HG03469 (cell line): ENCODE data around the gene CCDC142.
A peak's percentile ranks its signal among the peaks of the same experiment; 100 is the strongest.
"Not testable (repeated sequence)": the region's sequence is repeated elsewhere in the genome, so short reads cannot be mapped to it uniquely, and the experiment has no call there.

Experiments
- ATAC-seq: cut with Tn5 transposase; IDR thresholded peaks from one replicate; pipeline ENCODE4 v1.9.1; 2021; ENCODE audit warnings: mild to moderate bottlenecking, moderate library complexity, moderate number of reproducible peaks; ENCODE audit not compliant: unreplicated experiment

CCDC142 gene

GRCh38 chr2:74472086-74472944 is 10.5 kb downstream of the CCDC142 start, which contains the start of gene MRPL53:
MRPL53 (minus strand) TSS chr2:74472680; CDS start chr2:74472660, 20 bp downstream.
- peak; percentile 63 for ATAC-seq

GRCh38 chr2:74471332-74472065 is 11.3 kb downstream of the CCDC142 start:
- no peak for ATAC-seq

GRCh38 chr2:74470742-74471141 is 12.1 kb downstream of the CCDC142 start:
- ATAC-seq, result not testable (repeated sequence)

- ATAC-seq, result no peak
These were observed 18.4 kb downstream of the CCDC142 start for GRCh38 chr2:74464406-74464805.

- no peak for ATAC-seq
These were observed 20.1 kb downstream of the CCDC142 start for GRCh38 chr2:74462786-74463105.

GRCh38 chr2:74462054-74462785 is 20.6 kb downstream of the CCDC142 start:
- no peak for ATAC-seq

- no peak for ATAC-seq
These were observed 21.4 kb downstream of the CCDC142 start for GRCh38 chr2:74461187-74462053.

- ATAC-seq, result not testable (repeated sequence)
These were observed 22.6 kb downstream of the CCDC142 start for GRCh38 chr2:74460187-74460586.

- not testable (repeated sequence) for ATAC-seq
These were observed 23.2 kb downstream of the CCDC142 start for GRCh38 chr2:74459503-74460118.

- no peak for ATAC-seq
These were observed 23.8 kb downstream of the CCDC142 start for GRCh38 chr2:74458938-74459363.

- peak; percentile 76 for ATAC-seq
These were observed 24.5 kb downstream of the CCDC142 start, which contains the start of gene WBP1 for GRCh38 chr2:74458132-74458937. WBP1 (plus strand) TSS chr2:74458438; CDS start chr2:74458603, 165 bp downstream.

- no peak for ATAC-seq
These were observed 25.2 kb downstream of the CCDC142 start for GRCh38 chr2:74457549-74458131.

- ATAC-seq, result no peak
These were observed 25.7 kb downstream of the CCDC142 start for GRCh38 chr2:74457129-74457548.

- peak; percentile 35 for ATAC-seq
These were observed 27.9 kb downstream of the CCDC142 start, which contains the start of gene INO80B for GRCh38 chr2:74454654-74455511. INO80B (plus strand) TSS chr2:74455087; CDS start chr2:74455117, 30 bp downstream.

GRCh38 chr2:74450570-74451190 is 32.1 kb downstream of the CCDC142 start:
- no peak for ATAC-seq

GRCh38 chr2:74448771-74449170 is 34.0 kb downstream of the CCDC142 start:
- ATAC-seq, result no peak
